ENCODE results near the gene POLR2F. TPM values are rescaled to one million over a fixed set of nuclear protein-coding genes. Genes with fewer than 3 reads are reported as not detected.

Gene POLR2F
- total and polyA plus RNA-seq, 9 of the 15 experiments (the other 6 are each of a cell fraction or from before 2014, with no cell fraction given), result 98.9 to 410 (median 168) TPM

DNA sequence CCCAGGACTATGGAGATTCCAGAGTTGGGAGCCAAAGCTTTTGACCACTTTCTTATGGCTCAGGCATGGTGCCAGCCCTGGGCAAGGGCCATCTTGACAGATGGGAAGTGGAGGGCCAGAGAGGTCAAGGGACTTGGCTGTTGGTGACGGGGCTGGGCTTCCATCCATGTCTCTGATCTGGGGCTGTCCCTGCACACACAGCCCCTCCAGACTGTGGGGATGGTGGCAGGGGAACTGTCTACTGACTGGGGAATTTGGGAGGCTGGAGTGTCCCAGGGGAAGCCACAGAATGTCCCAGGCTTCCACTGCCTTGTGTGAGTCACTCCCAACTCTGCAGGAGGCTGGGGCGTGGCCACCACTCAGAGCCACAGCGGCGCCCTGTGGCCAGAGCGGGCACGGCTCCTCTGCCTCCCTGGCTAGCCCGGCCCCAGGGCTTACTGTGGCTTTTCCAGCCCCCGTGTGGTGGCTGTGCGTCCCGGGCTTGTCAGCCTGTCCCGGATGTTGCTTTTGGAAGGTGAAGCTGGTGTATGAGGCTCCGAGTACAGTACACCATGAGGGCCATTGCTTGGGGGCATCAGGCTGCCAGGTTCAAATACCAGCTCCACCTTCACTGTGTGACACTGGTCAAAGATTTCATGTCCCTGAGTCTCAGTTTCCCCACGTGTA is 19.7 kb upstream of the POLR2F start (continued):
- TF ChIP-seq, protein P1, sequence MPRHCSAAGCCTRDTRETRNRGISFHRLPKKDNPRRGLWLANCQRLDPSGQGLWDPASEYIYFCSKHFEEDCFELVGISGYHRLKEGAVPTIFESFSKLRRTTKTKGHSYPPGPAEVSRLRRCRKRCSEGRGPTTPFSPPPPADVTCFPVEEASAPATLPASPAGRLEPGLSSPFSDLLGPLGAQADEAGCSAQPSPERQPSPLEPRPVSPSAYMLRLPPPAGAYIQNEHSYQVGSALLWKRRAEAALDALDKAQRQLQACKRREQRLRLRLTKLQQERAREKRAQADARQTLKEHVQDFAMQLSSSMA (CRISPR knock-in tag; IDR thresholded peaks at IDR 0.05), result no peak
- TF ChIP-seq TAL1 (IDR thresholded peaks at IDR 0.05) (no peak), EP400 (IDR thresholded peaks at IDR 0.05) (peak; percentile 40; the same call in 1 of the 2 replicates), SNAPC5 (CRISPR knock-in tag; IDR thresholded peaks at IDR 0.05) (no peak), GTF2B (IDR thresholded peaks at IDR 0.05; ENCODE audit: extremely low read depth, insufficient read length) (no peak), HDAC2 (IDR thresholded peaks at IDR 0.05) (no peak), ETS2 (tag; IDR thresholded peaks at IDR 0.05; ENCODE audit: borderline replicate concordance, poor library complexity, severe bottlenecking) (no peak), MIER1 (IDR thresholded peaks at IDR 0.05; ENCODE audit: low read depth) (no peak), CBX5 (IDR thresholded peaks at IDR 0.05; ENCODE audit: borderline replicate concordance, low read depth) (no peak), REST (IDR thresholded peaks at IDR 0.05; ENCODE audit: borderline replicate concordance) (peak; percentile 74), REST (CRISPR knock-in tag; IDR thresholded peaks at IDR 0.05; ENCODE audit: low read depth) (no peak), CXXC5 (CRISPR knock-in tag; IDR thresholded peaks at IDR 0.05) (peak; percentile 51), ZNF57 (CRISPR knock-in tag; IDR thresholded peaks at IDR 0.05) (no peak)
- TF ChIP-seq, protein P2, sequence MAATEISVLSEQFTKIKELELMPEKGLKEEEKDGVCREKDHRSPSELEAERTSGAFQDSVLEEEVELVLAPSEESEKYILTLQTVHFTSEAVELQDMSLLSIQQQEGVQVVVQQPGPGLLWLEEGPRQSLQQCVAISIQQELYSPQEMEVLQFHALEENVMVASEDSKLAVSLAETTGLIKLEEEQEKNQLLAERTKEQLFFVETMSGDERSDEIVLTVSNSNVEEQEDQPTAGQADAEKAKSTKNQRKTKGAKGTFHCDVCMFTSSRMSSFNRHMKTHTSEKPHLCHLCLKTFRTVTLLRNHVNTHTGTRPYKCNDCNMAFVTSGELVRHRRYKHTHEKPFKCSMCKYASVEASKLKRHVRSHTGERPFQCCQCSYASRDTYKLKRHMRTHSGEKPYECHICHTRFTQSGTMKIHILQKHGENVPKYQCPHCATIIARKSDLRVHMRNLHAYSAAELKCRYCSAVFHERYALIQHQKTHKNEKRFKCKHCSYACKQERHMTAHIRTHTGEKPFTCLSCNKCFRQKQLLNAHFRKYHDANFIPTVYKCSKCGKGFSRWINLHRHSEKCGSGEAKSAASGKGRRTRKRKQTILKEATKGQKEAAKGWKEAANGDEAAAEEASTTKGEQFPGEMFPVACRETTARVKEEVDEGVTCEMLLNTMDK (IDR thresholded peaks at IDR 0.05; ENCODE audit: borderline replicate concordance, insufficient read depth, low read depth, low read length, poor library complexity, severe bottlenecking), result peak; percentile 91
- TF ChIP-seq, protein P3, sequence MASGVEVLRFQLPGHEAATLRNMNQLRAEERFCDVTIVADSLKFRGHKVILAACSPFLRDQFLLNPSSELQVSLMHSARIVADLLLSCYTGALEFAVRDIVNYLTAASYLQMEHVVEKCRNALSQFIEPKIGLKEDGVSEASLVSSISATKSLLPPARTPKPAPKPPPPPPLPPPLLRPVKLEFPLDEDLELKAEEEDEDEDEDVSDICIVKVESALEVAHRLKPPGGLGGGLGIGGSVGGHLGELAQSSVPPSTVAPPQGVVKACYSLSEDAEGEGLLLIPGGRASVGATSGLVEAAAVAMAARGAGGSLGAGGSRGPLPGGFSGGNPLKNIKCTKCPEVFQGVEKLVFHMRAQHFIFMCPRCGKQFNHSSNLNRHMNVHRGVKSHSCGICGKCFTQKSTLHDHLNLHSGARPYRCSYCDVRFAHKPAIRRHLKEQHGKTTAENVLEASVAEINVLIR (CRISPR knock-in tag; IDR thresholded peaks at IDR 0.05), result no peak
